Lower leg skin (tissue), 4 donors: ENCODE results near the gene YWHAH. TPM values are rescaled to one million over a fixed set of nuclear protein-coding genes. Genes with fewer than 3 reads are reported as not detected.

Experiments
- DNase-seq, 2 donors: peaks; one replicate each; pipeline ENCODE4 v3.0.0-alpha.2; 2019; ENCODE audit warnings: low spot score in 2 of 2
- H3K4me3 ChIP-seq: fragments of 200-600 bp; sonication (generic); 2 replicates; pipeline ENCODE4 v1.5.1; 2017; ENCODE audit warnings: mild to moderate bottlenecking, low read depth; ENCODE audit not compliant: poor library complexity, severe bottlenecking
- POLR2A ChIP-seq, 2 donors: fragments of 450-650 bp; IDR thresholded peaks; one replicate each; pipeline ENCODE4 v1.6.1; 2016 to 2017; ENCODE audit warnings: antibody characterized with exemption in 2 of 2, mild to moderate bottlenecking in 1 of 2, moderate library complexity in 1 of 2
- WGBS, 2 donors: methylation state at CpG; one replicate each; pipeline ENCODE4 v1.1.5; 2018; 5-methylcytosine and 5-hydroxymethylcytosine counted together
- intact Hi-C: fragments of 100-400 bp; cut with DNase I; formaldehyde crosslinking; loops from one replicate; pipeline ENCODE4 v1.15.0; 2023; ENCODE audit warnings: low total_unique reads
- total RNA-seq, 4 donors: library from RNA; depleted of rRNA; stranded (reverse); fragments of >200 nt; gene quantifications; one replicate each; pipeline ENCODE4 v1.1.0, GENCODE V29; 2016
- TF ChIP-seq, protein P1 (sequence below), 3 donors: fragments of 450-650 bp; IDR thresholded peaks; one replicate each; pipeline ENCODE4 v1.5.1; 2016; ENCODE audit warnings: antibody characterized with exemption in 3 of 3, mild to moderate bottlenecking in 3 of 3, moderate library complexity in 2 of 3

Gene YWHAH
- total RNA-seq, 4 donors from 2014 or later = 57.8 to 94.0 (median 80.7) TPM

- no peak for TF ChIP-seq POLR2A (IDR thresholded peaks at IDR 0.05)
- TF ChIP-seq, protein P1, sequence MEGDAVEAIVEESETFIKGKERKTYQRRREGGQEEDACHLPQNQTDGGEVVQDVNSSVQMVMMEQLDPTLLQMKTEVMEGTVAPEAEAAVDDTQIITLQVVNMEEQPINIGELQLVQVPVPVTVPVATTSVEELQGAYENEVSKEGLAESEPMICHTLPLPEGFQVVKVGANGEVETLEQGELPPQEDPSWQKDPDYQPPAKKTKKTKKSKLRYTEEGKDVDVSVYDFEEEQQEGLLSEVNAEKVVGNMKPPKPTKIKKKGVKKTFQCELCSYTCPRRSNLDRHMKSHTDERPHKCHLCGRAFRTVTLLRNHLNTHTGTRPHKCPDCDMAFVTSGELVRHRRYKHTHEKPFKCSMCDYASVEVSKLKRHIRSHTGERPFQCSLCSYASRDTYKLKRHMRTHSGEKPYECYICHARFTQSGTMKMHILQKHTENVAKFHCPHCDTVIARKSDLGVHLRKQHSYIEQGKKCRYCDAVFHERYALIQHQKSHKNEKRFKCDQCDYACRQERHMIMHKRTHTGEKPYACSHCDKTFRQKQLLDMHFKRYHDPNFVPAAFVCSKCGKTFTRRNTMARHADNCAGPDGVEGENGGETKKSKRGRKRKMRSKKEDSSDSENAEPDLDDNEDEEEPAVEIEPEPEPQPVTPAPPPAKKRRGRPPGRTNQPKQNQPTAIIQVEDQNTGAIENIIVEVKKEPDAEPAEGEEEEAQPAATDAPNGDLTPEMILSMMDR (IDR thresholded peaks at IDR 0.05) = no peak
These were observed 34.4 kb upstream of the YWHAH start for GRCh38 chr22:31909977-31910376.

GRCh38 chr22:31911565-31912406, 32.5 kb upstream of the YWHAH start:
- no peak for TF ChIP-seq POLR2A (IDR thresholded peaks at IDR 0.05)
- TF ChIP-seq, protein P1 (IDR thresholded peaks at IDR 0.05) = no peak
- WGBS, 2 donors = 95 to 96% methylated on average over 7 of the region's 7 CpGs
- DNase-seq = no peak
- no peak overlapping the region for H3K4me3 ChIP-seq
- intact Hi-C loops = no loop called here

More at GRCh38 chr22:31909977-31910376, 34.4 kb upstream of the YWHAH start:
- 90 to 93% methylated on average over 5 of the region's 5 CpGs for WGBS, 2 donors
- intact Hi-C loops = no loop called here
- DNase-seq = no peak
- H3K4me3 ChIP-seq = no peak overlapping the region

GRCh38 chr22:31912407-31912743, 32.0 kb upstream of the YWHAH start:
- no peak overlapping the region for H3K4me3 ChIP-seq
- intact Hi-C loops = no loop called here
- WGBS, 2 donors = 91 to 92% methylated on average over 1 of the region's 1 CpG
- TF ChIP-seq, protein P1 (IDR thresholded peaks at IDR 0.05) = no peak
- no peak for TF ChIP-seq POLR2A (IDR thresholded peaks at IDR 0.05)
- DNase-seq = no peak

DNA sequence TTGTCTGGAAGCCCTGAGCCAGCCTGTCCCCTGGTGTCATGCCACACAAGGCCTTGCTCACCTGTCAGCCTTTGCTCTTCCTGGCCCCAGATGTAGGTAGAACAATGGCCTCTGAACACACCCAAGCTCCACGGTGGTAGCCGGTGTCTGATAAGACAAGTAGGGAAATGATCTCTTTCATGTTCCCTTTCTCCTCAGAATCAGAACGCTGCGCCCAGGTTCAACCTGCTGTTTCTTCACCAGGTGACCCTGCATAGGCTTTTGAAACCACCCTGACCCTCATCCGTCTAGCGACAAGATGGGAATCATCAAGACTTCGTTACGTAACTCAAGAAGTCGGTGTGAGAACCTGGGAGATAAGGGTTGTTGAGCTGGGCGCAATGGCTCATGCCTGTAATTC, 28.7 kb upstream of the YWHAH start:
- no peak for TF ChIP-seq POLR2A (IDR thresholded peaks at IDR 0.05)
- TF ChIP-seq, protein P1 (IDR thresholded peaks at IDR 0.05) = no peak
- DNase-seq = no peak
- WGBS, 2 donors = 86 to 96% methylated on average over 10 of the region's 10 CpGs
- H3K4me3 ChIP-seq = no peak overlapping the region
- intact Hi-C loops = no loop called here

GRCh38 chr22:31917227-31917921, 27.0 kb upstream of the YWHAH start:
- TF ChIP-seq, protein P1 (IDR thresholded peaks at IDR 0.05) = no peak
- TF ChIP-seq POLR2A (IDR thresholded peaks at IDR 0.05) = no peak
- 74 to 80% methylated on average over 17 of the region's 17 CpGs for WGBS, 2 donors
- H3K4me3 ChIP-seq = no peak overlapping the region
- intact Hi-C loops = no loop called here
- no peak for DNase-seq
